Tibial artery (tissue), 4 donors: ENCODE measurements around the gene STARD3.

ENCODE experiments used
- DNase-seq, 2 donors: peaks; one replicate each; pipeline ENCODE4 v3.0.0-alpha.2; 2019
- H3K27ac ChIP-seq, 2 donors: fragments of 200-600 bp; sonication (generic) in 1 of 2; 1 replicate in 1 of 2; 2 replicates in 1 of 2; pipeline ENCODE4 v1.5.1; 2018 to 2019; ENCODE audit warnings: mild to moderate bottlenecking in 1 of 2
- H3K27me3 ChIP-seq, 2 donors: fragments of 200-600 bp; sonication (generic) in 1 of 2; one replicate each; pipeline versions ENCODE4 v1.5.1 to v1.6.0; 2016 to 2019
- H3K36me3 ChIP-seq, 3 donors: fragments of 200-600 bp; sonication (generic) in 2 of 3; one replicate each; pipeline ENCODE4 v1.5.1; 2016 to 2019; ENCODE audit warnings: mild to moderate bottlenecking in 2 of 3
- H3K4me1 ChIP-seq, 4 donors: fragments of 200-600 bp; sonication (generic) in 2 of 4; 1 replicate in 3 of 4; 2 replicates in 1 of 4; pipeline ENCODE4 v1.5.1; 2016 to 2019
- H3K4me3 ChIP-seq, 2 donors: fragments of 200-600 bp; sonication (generic) in 1 of 2; 1 replicate in 1 of 2; 2 replicates in 1 of 2; pipeline ENCODE4 v1.5.1; 2018 to 2019; ENCODE audit warnings: mild to moderate bottlenecking in 2 of 2
- H3K9me3 ChIP-seq, 3 donors: fragments of 200-600 bp; sonication (generic) in 1 of 3; one replicate each; pipeline ENCODE4 v1.5.1; 2016 to 2019
- intact Hi-C: fragments of 100-400 bp; cut with DNase I; formaldehyde crosslinking; loops from one replicate; pipeline ENCODE4 v1.15.0; 2023; ENCODE audit warnings: low total_unique reads
- TF ChIP-seq, protein P1 (sequence below), 2 experiments: fragments of 200-600 bp in 1 of 2; fragments of 450-650 bp in 1 of 2; IDR thresholded peaks; one replicate each; pipeline ENCODE4 v1.5.1; 2017 to 2019; ENCODE audit warnings: antibody characterized with exemption in 2 of 2, mild to moderate bottlenecking in 1 of 2, moderate library complexity in 1 of 2

STARD3 gene

DNA sequence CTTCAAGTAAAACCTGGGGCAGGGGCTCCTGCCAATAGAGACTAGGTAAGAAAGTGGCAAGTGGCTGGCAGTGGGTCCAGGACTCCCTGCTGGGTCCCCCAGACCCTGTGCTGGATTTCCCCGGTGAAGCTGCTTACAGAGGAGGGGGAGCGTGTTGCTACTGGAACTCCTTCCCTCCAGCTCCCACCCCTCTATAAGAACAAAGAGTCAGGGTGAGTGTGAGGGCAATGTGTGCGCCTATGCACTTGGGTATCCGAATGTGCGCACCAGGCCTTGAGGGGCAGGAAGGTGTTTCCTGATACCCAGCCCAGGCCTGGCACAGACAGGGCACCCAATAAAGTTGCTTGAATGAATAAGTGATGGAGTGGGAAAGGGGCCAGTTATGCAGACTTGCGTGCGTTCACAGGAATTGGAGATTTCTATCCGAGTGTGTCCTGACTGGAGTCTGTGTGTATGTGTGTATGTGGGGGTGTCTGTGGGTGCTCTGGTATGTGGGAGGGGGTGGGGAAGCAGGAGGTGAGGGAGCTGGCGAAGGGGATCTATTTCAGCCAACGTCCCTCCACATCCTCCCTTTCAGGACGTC, 40.9 kb upstream of the STARD3 start:
- TF ChIP-seq, protein P1, sequence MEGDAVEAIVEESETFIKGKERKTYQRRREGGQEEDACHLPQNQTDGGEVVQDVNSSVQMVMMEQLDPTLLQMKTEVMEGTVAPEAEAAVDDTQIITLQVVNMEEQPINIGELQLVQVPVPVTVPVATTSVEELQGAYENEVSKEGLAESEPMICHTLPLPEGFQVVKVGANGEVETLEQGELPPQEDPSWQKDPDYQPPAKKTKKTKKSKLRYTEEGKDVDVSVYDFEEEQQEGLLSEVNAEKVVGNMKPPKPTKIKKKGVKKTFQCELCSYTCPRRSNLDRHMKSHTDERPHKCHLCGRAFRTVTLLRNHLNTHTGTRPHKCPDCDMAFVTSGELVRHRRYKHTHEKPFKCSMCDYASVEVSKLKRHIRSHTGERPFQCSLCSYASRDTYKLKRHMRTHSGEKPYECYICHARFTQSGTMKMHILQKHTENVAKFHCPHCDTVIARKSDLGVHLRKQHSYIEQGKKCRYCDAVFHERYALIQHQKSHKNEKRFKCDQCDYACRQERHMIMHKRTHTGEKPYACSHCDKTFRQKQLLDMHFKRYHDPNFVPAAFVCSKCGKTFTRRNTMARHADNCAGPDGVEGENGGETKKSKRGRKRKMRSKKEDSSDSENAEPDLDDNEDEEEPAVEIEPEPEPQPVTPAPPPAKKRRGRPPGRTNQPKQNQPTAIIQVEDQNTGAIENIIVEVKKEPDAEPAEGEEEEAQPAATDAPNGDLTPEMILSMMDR (IDR thresholded peaks at IDR 0.05): no peak
- no peak overlapping the region for H3K27ac ChIP-seq
- H3K4me3 ChIP-seq: no peak overlapping the region
- H3K36me3 ChIP-seq: no peaks in the 10 kb centered on the region
- peaks cover 4 to 91% of the 10 kb centered on the region in 2 donors for H3K27me3 ChIP-seq
- H3K4me1 ChIP-seq: peaks cover 0 to 32% (median 18%) of the 10 kb centered on the region in 4 donors
- H3K9me3 ChIP-seq: no peaks in the 10 kb centered on the region
- intact Hi-C loops: no loop called here
- DNase-seq: no peak

DNA sequence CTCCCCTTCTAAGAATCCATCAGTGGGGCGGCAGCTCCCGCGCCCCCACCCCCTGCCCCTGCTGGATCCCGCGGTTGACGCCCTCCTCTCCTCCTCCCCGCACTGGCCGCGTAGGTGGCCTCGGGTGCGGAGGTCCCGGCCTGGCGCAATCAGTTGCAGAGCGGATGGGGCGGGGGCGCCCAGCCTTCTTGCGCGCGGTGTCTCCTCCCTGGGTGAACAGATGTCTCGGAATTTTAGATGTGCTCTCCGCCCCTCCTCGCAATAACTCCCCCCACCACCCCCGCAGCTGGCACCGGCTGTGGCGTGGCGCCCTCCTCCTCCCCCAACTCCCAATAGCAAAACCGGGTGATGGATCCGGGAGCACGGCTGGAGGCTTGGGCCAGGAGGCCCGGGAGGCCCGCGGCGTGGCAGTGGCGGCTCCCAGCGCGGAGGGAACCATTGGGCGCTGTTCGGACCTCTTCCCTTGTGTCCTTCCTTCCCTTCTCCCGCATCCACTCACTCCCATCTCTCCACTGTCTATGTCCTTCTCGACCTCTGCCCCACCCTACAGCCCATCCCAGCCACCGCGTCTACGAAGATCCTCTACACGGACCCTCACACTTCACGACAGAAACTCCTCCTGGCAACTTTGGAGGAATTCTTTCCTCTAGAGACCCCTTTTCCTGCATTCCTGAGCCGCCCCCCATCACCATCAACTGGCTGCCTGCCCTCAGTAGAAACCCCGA, 40.2 kb upstream of the STARD3 start:
- intact Hi-C loops: no loop called here
- no peaks in the 10 kb centered on the region for H3K36me3 ChIP-seq
- H3K27me3 ChIP-seq: peaks cover 4 to 95% of the 10 kb centered on the region in 2 donors
- no peak for DNase-seq
- no peaks in the 10 kb centered on the region for H3K9me3 ChIP-seq
- no peak overlapping the region for H3K4me3 ChIP-seq
- H3K4me1 ChIP-seq: peaks cover 0 to 32% (median 18%) of the 10 kb centered on the region in 4 donors
- H3K27ac ChIP-seq: no peak overlapping the region
- TF ChIP-seq, protein P1 (IDR thresholded peaks at IDR 0.05): no peak

DNA sequence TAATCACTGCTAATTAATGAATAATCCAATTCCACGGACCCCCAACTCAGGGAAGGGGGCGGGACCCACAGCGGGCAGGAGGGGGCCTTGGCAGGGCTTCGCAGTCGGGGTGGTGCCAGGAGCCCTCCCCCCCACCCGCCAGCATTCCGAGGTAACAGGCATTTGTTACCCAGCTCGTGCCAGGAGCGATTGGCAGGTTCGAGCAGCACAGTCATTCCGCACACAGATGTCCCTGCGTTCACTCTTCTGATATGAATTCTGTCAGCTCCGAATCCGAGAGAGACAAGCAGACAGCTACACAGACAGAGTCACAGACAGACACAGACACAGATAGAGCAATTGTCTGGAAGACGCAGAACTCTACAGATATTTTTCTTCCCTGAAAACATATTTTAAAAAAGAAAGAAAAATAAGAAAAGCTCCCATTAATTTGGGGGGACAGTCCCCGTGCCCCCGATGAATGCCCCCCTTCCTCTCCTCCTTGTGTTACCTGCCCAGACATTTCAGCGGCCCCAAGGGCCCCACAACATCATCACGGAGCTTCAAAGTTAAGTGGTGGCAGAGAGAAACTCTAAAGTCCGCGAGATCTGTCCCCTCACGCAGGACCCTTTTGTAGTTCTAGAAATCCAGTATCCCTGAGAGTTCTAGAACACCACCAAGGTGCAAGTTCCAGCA, 39.4 kb upstream of the STARD3 start:
- peaks cover 0 to 32% (median 18%) of the 10 kb centered on the region in 4 donors for H3K4me1 ChIP-seq

DNA sequence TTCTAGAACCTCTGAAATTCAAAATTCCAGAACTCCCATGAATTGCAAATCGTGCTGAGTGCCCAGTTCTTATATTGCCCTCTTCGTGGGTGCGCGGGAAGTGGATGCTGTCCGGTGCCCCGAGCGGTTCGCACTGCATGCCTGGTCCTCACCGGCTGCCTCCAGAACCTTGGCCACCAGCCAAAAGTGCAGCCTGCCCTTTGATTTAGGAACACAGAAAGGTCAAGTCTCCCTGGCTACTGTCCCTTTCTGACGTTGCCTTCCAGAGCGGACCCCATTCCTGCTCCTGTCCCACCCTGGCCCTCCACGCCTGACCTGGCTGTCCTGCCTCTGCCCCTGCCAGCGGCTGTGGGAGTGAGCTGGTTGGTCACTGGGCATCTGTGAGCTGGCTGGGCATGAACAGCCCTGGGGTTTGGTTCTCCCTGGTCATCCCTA, 38.9 kb upstream of the STARD3 start:
- Histone ChIP-seq H3K27me3 (peaks cover 4 to 95% of the 10 kb centered on the region in 2 donors), H3K27ac (no peak overlapping the region), H3K4me1 (peaks cover 0 to 32% (median 18%) of the 10 kb centered on the region in 4 donors), H3K9me3 (no peaks in the 10 kb centered on the region), H3K4me3 (no peak overlapping the region), H3K36me3 (no peaks in the 10 kb centered on the region)
- intact Hi-C loops: no loop called here
- no peak for DNase-seq
- TF ChIP-seq, protein P1 (IDR thresholded peaks at IDR 0.05): no peak

More for the DNA sequence above, 39.4 kb upstream of the STARD3 start:
- intact Hi-C loops: no loop called here
- H3K9me3 ChIP-seq: no peaks in the 10 kb centered on the region
- no peak overlapping the region for H3K4me3 ChIP-seq
- no peaks in the 10 kb centered on the region for H3K36me3 ChIP-seq
- H3K27me3 ChIP-seq: peaks cover 4 to 95% of the 10 kb centered on the region in 2 donors
- DNase-seq: no peak
- H3K27ac ChIP-seq: no peak overlapping the region
- TF ChIP-seq, protein P1 (IDR thresholded peaks at IDR 0.05): no peak

DNA sequence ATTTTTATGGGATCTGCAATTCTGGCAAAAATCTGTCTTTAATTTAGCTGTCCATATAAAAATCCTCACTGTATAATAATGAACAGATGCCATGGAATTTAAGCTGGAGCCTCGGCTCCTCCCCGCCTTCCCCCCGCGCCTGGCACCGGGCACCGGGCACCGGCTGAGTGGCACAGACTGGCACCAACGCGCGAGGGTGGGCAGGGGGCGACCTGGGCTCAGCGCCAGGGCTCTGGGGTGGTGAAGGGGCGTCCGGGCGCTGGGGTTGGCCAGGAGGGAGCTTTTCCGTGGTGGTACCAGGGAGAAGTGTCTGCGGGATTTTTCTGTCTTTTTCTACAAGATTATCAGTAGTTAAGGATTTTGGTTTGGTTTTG, 38.3 kb upstream of the STARD3 start:
- no peak overlapping the region for H3K4me3 ChIP-seq
- H3K27me3 ChIP-seq: peaks cover 5 to 96% of the 10 kb centered on the region in 2 donors
- H3K36me3 ChIP-seq: no peaks in the 10 kb centered on the region
- DNase-seq: no peak
- no peak overlapping the region for H3K27ac ChIP-seq
- H3K4me1 ChIP-seq: peaks cover 0 to 32% (median 18%) of the 10 kb centered on the region in 4 donors
- intact Hi-C loops: no loop called here
- no peaks in the 10 kb centered on the region for H3K9me3 ChIP-seq
- TF ChIP-seq, protein P1 (IDR thresholded peaks at IDR 0.05): no peak
